RKO (cell line): ENCODE data around the gene DCTN2.

Experiments
- DNase-seq: peaks from one replicate; pipeline ENCODE4 v3.0.0-alpha.2; 2016; ENCODE audit warnings: low spot score

Gene DCTN2

DNA sequence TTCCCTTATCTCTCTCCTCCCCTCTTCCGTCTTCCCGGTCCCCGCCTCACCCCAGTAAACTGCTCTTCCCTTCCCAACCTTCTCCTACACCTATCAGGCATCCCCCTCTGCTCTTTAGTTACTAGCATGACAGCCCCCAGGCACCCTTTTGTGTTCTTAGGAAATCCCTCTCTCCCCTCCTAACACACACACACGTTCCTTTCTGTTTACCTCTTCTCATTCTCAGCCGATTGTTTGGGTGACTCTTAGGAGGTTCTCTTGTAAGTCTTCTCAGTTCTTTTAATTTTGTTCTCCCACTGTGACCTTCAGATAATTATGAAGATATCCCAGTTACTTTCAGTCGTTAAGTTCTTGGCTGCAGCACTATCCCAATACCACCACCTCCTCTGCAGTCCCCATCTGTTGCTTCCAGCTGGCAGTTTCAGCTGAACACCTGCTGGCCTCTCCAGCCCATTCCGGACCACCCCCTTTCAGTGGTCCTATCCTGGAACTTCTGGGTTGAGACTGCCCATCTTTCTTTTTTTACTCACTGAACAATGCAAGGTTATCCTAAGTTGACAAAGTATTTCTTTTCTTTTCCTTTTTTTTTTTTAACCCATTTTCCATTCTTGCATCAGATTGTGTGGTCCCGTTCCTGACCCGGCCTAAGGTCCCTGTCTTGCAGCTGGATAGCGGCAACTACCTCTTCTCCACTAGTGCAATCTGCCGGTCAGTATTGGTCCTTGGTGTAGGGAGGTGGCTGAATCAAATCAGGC is 58.4 kb downstream of the DCTN2 start:
- DNase-seq: no peak

DNA sequence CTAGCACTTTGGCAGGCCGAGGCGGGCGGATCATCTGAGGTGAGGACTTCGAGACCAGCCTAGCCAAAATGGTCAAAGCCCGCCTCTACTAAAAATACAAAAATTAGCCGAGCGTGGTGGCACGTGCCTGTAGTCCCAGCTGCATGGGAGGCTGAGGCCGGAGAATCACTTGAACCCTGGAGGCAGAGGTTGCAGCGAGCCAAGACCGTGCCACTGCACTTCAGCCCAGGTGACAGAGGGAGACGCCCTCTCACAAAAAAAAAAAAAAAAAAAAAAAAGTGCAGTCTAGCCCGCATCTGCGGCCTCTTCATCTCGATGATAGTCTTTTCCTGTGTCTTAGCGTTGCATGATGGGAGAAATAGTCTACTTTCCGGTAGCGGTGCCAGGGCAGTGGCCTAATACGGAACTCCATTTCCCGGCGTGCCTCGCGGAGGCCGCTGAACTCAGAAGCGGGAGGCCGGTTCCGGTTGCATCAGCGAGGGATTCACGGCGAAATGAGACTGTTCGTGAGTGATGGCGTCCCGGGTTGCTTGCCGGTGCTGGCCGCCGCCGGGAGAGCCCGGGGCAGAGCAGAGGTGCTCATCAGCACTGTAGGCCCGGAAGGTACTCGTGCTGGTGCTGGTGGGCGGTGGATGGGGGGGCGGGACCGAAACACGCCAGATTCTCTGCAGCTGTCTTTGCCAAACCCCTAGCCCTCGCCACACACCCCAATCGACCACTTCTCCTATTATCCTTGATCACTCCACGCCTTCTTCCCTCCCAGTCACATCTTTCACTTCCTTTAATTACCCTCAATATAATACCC is 59.2 kb downstream of the DCTN2 start, which contains the start of gene MARS1:
Gene MARS1 (plus strand): TSS at position 472 of the 805 bp plus-strand sequence. CDS start 23 bp downstream, at position 495.
- DNase-seq: peak; percentile 98

DNA sequence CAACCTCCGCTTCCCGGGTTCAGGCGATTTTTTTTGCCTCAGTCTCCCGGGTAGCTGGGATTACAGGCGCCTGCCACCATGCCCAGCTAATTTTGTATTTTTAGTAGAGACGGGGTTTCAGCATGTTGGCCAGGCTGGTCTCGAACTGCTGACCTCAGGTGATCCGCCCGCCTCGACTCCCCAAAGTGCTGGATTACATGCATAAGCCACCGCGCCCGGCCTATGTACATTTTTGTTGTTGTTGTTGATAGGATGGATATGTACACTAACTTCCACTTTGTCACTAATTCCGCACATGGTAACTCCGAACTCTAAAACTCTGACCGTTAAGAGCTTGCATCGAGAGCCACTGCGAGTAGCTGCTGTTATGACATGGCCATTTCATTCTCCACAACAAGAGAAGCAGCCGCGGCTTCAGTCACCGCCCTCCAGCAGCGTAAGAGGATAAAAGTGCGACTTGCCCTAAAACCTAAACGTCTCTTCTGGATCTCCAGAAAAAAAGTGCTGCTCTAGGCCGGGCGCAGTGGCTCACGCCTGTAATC is 59.9 kb downstream of the DCTN2 start:
- no peak for DNase-seq

DNA sequence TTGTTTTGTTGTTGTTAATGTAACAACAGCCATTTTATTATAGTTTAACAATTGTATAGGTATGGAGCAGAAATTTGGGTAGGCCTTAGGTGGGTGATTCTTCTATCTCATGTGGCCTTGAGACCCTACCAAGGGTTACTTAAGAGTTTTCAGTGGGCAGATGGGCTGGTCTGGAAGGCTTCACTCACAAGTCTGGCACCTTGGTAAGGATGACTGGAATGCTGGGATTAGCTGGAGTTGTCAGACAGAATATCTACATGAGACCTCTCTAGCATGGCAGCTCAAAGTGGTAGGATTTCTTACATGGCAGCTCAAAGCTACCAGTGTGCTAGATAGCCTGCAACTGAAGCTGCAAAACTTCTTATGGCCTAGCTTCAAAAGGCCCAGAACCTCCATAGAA is 61.3 kb downstream of the DCTN2 start:
- DNase-seq: no peak

DNA sequence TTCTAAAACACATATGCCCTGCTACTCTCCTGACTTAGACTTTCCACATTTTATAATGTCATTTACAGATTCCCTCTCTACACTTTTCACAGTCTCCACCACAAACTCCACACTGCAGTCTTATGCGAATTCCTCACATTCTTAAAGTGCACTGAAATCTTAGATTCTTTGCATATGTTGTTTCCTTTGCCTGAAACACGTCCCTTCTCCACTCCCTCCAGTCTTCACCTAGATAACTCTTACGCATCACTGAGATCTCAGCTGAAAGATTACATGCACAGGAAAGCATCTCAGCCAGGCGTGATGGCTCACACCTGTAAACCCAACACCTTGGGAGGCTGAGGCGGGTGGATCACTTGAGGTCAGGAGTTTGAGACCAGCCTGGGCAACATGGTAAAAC is 63.5 kb downstream of the DCTN2 start:
- no peak for DNase-seq

DNA sequence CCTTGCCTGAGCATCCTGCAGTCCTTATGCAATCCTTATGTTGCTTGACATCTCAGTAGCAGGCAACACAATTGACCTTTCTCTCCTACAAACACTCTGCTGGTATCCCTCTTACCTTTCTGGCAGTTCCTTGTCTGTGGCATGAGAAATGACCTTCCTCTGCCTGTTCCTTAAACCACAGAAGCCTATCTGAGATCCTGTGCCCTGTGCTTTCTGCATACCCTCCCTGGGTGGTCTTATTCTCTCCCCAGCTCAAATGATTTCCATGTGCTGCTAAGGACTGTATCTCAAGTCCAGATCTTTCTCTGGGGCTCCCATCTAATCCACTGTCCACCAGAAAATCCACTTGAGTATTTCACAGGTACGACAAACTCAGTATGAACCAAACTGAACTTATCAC is 65.3 kb downstream of the DCTN2 start:
- no peak for DNase-seq
